SW480 (cell line): ENCODE data around the gene SMAP2.

ENCODE experiments used
- DNase-seq: peaks from one replicate; pipeline ENCODE4 v3.0.0-alpha.2; 2016; ENCODE audit warnings: low spot score

SMAP2 gene

GRCh38 chr1:40421431-40422384 is 48.2 kb downstream of the SMAP2 start:
- no peak for DNase-seq

- DNase-seq, result no peak
Measured at GRCh38 chr1:40422630-40423263, 49.2 kb downstream of the SMAP2 start.

- DNase-seq, result no peak
Measured at GRCh38 chr1:40423264-40423642, 49.7 kb downstream of the SMAP2 start.

- DNase-seq, result no peak
Measured at GRCh38 chr1:40423951-40424618, 50.6 kb downstream of the SMAP2 start.

- DNase-seq, result no peak
Measured at GRCh38 chr1:40425198-40425597, 51.7 kb downstream of the SMAP2 start.

GRCh38 chr1:40431385-40431784 is 57.9 kb downstream of the SMAP2 start:
- no peak for DNase-seq

- DNase-seq, result no peak
Measured at GRCh38 chr1:40432644-40433390, 59.3 kb downstream of the SMAP2 start.

- DNase-seq, result no peak
Measured at GRCh38 chr1:40435471-40435870, 61.9 kb downstream of the SMAP2 start.

GRCh38 chr1:40435876-40436275 is 62.3 kb downstream of the SMAP2 start:
- DNase-seq, result no peak

- DNase-seq, result peak; percentile 13
Measured at GRCh38 chr1:40438391-40439015, 65.0 kb downstream of the SMAP2 start.

- DNase-seq, result no peak
Measured at GRCh38 chr1:40439247-40439646, 65.7 kb downstream of the SMAP2 start.

- DNase-seq, result peak; percentile 83
Measured at GRCh38 chr1:40449684-40450494, 76.4 kb downstream of the SMAP2 start, which contains the start of gene ZFP69B. ZFP69B (plus strand) TSS chr1:40450476; CDS start chr1:40450962, 486 bp downstream.

GRCh38 chr1:40450495-40451237 is 77.1 kb downstream of the SMAP2 start:
- DNase-seq, result no peak

GRCh38 chr1:40451238-40451585 is 77.7 kb downstream of the SMAP2 start:
- DNase-seq, result no peak

- DNase-seq, result no peak
Measured at GRCh38 chr1:40454873-40455272, 81.3 kb downstream of the SMAP2 start.

- DNase-seq, result no peak
Measured at GRCh38 chr1:40462956-40463590, 89.5 kb downstream of the SMAP2 start.

- DNase-seq, result no peak
Measured at GRCh38 chr1:40469327-40469726, 95.8 kb downstream of the SMAP2 start.
